MG63 (cell line): Measurements from ENCODE around the gene SNX14. TPM values are rescaled to one million over a fixed set of nuclear protein-coding genes. Genes with fewer than 3 reads are reported as not detected.

Experiments
- DNase-seq: peaks from one replicate; pipeline ENCODE4 v3.0.0-alpha.2; 2020
- H3K27me3 ChIP-seq: fragments of 250-450 bp; sonication (Bioruptor Pico); 2 replicates; pipeline ENCODE4 v1.5.1; 2020; ENCODE audit warnings: mild to moderate bottlenecking, moderate library complexity
- H3K36me3 ChIP-seq: fragments of 250-450 bp; sonication (Bioruptor Pico); 2 replicates; pipeline ENCODE4 v1.5.1; 2020; ENCODE audit warnings: mild to moderate bottlenecking, moderate library complexity
- H3K4me3 ChIP-seq: fragments of 250-450 bp; sonication (Bioruptor Pico); 2 replicates; pipeline ENCODE4 v1.5.1; 2020; ENCODE audit warnings: mild to moderate bottlenecking, moderate library complexity
- H3K9me3 ChIP-seq: fragments of 250-450 bp; sonication (Bioruptor Pico); 2 replicates; pipeline ENCODE4 v1.5.1; 2020; ENCODE audit warnings: mild to moderate bottlenecking, moderate library complexity
- total RNA-seq: library from RNA; depleted of rRNA; stranded (reverse); fragments of >200 nt; shearing (Covaris generic); gene quantifications from 2 replicates; pipeline ENCODE4 v1.2.3, GENCODE V29; 2014; ENCODE audit warnings: low replicate concordance

Gene SNX14
- total RNA-seq, 1 experiment from 2014 or later: 88.2 TPM

DNA sequence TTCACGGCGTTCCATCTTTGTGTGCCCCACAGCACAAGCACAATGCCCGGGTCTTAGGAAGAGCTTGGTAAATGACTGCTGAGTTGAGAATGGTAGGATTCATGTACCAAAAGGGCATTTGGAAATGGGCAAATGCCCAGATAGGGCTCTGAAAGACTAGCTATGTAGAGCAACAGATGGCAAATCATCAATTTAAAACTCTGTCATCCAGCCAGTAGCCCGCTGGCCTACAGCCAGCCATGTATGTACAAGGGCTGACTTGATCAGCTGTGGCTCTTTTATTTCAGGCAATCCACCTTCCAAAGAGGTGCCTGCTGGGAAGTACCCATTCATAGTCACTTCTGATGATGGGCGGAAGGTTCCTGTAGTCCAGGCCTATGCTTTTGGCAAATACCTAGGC, 108.7 kb downstream of the SNX14 start:
- H3K9me3 ChIP-seq: no peaks in the 10 kb centered on the region
- H3K4me3 ChIP-seq: no peak overlapping the region
- no peak for DNase-seq
- H3K27me3 ChIP-seq: no peaks in the 10 kb centered on the region
- H3K36me3 ChIP-seq: peaks cover 36% of the 10 kb centered on the region

DNA sequence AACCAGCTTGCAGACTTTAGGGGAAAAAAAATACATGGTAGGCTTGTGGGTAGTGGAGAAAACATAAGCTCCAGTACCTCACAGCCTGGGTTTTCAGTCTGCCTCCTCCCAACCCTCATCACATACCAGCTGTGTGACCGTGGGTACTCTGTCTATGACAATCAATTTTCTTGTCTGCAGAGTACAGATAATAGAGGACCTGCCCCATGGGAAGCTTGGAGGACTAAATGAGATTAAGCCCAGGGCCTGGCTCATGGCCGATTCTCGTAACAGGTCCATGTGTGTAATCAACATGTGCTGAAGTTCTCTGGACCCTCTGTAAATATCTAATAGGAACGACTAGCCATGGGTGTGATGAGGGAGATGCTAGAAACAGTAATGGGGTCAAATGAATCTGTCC, 109.8 kb downstream of the SNX14 start:
- DNase-seq: no peak
- Histone ChIP-seq H3K4me3 (no peak overlapping the region), H3K36me3 (peaks cover 30% of the 10 kb centered on the region), H3K27me3 (no peaks in the 10 kb centered on the region), H3K9me3 (no peaks in the 10 kb centered on the region)

DNA sequence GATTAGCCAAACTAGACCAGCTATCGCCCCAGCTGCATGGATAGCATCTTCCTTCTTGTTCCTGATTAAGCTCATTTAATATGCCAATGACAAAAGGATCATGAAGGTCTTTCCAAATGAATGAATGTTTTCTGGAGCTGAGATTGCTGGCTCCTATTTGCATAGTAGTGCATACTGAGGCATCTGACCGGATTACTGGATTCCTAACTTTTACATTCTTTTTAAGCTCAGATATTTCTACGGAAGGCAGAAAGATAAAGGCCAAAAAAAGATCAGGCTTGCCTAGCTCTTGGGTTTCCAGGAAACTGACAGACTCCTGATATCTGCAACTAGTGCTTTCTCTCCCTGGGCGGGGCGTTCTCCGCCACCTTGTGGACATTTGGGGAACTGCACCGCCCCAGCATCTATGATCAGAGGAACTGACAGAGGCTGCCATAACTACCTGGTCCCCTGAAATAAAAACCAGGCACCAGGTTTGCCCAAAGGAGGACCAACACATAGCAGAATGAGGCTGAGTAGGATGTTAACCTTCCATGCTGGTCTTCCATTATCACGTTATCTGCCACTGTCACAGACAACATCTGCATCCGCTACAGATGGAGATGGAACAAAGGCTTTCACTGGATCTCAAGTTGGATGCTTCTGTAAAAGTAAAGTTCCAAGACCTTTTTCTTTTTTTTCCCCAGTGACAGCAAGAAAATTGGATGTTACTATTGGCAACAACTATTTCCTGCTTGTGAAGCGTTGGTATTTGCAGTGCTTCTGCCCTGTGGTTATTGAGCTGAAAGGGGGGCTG, 110.6 kb downstream of the SNX14 start:
- H3K9me3 ChIP-seq: no peaks in the 10 kb centered on the region
- H3K4me3 ChIP-seq: no peak overlapping the region
- peak; percentile 66 for DNase-seq
- peaks cover 30% of the 10 kb centered on the region for H3K36me3 ChIP-seq
- H3K27me3 ChIP-seq: no peaks in the 10 kb centered on the region

DNA sequence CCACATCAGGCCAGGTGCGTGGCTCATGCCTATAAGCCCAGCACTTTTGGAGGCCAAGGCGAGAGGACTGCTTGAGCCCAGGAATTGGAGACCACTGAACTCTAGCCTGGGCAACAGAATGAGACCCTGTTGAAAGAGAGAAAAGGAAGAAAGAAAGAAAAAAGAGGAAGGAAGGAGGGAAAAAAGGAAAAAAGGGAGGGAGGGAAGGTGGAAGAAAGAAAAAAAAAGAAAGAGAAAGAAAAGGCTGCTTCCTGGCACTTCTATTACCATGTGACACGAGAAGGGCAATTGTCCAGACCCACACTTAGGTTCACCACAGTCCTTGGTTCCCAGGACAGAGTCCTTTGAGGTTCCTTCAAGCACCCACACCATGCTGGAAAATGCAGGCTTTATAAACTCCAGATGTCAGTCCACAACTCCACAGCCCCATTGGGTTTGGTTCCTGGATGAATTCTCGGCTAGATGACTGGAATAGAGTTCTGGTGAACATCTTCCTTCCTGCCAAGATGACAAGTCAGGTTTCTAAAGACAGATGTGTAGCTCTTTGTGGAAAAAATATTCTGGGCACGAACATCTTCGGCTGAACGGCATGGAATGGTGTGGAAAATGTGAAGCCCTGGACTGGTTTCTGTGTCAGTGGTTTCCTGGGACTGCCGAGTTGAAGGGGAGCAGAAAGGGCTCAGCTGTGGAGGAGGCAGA, 111.3 kb downstream of the SNX14 start:
- H3K36me3 ChIP-seq: peaks cover 29% of the 10 kb centered on the region
- no peak overlapping the region for H3K4me3 ChIP-seq
- no peaks in the 10 kb centered on the region for H3K9me3 ChIP-seq
- H3K27me3 ChIP-seq: no peaks in the 10 kb centered on the region
- no peak for DNase-seq

DNA sequence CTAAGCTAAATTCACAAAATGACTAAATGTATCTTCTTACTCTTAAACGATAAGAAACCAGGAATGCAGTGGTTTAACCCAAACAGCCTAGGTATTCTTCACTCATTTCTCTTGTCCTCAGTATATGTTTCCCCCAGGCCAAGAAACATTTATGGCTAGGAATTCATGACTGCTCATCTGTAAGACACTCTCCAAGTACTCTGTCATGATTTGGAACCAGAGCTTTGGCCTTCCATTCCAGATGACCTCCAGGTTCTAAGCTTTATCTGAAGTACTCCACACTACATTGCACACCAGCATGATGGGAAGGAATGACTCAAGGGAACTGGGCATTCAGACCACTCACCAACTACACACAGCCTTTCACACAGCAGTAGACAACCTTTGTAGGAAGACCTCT, 114.5 kb downstream of the SNX14 start:
- Histone ChIP-seq H3K36me3 (peaks cover 22% of the 10 kb centered on the region), H3K4me3 (no peak overlapping the region), H3K27me3 (no peaks in the 10 kb centered on the region), H3K9me3 (no peaks in the 10 kb centered on the region)
- no peak for DNase-seq

DNA sequence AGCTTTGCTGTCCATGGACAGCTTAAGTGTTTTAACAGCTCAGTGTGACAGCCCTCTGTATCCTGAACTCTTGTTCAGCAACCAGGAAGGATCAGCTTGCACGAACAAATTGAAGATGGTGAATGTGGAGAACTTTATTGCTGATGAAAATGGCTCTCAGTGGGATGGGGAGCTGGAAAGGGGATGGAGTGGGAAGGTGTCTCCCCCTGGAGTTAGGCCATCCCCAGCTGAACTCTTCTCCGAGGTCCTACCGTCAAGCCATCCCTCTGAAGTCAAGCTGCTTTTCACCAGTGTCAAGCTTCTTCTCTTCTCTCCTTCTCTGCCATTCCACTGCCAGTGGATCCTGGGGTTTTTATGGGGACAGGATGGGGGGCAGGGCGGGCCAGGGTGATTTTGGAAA, 117.1 kb downstream of the SNX14 start:
- H3K27me3 ChIP-seq: no peaks in the 10 kb centered on the region
- no peak for DNase-seq
- peaks cover 22% of the 10 kb centered on the region for H3K36me3 ChIP-seq
- no peaks in the 10 kb centered on the region for H3K9me3 ChIP-seq
- no peak overlapping the region for H3K4me3 ChIP-seq

- DNase-seq: no peak
- H3K9me3 ChIP-seq: no peaks in the 10 kb centered on the region
- H3K36me3 ChIP-seq: peaks cover 25% of the 10 kb centered on the region
- no peak overlapping the region for H3K4me3 ChIP-seq
- H3K27me3 ChIP-seq: no peaks in the 10 kb centered on the region
These were observed 119.9 kb downstream of the SNX14 start for GRCh38 chr6:85473748-85474147.

GRCh38 chr6:85472744-85473143, 120.9 kb downstream of the SNX14 start:
- Histone ChIP-seq H3K9me3 (no peaks in the 10 kb centered on the region), H3K4me3 (no peak overlapping the region), H3K27me3 (no peaks in the 10 kb centered on the region), H3K36me3 (peaks cover 27% of the 10 kb centered on the region)
- DNase-seq: no peak

DNA sequence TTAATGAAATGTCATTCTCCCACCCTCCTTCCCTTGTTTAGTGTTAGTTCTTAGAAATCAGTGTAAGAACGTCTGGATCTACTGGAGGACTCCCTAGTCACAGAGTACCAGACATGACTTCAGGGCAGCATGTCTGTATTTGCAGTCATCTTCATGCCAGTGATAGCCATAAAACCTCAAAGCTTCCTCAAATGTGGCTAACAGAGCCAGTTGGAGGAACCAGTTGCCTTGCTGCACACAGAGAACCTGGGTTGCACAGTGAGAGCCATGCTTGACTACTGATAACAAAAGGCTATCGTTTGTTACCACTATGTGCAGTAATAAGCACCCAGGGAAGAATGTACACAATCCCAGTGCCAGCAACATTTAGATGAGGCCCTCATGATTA, 123.6 kb downstream of the SNX14 start:
- peaks cover 28% of the 10 kb centered on the region for H3K36me3 ChIP-seq

GRCh38 chr6:85469276-85470022, 124.2 kb downstream of the SNX14 start:
- no peaks in the 10 kb centered on the region for H3K9me3 ChIP-seq
- H3K27me3 ChIP-seq: no peaks in the 10 kb centered on the region
- H3K4me3 ChIP-seq: no peak overlapping the region
- no peak for DNase-seq
- peaks cover 25% of the 10 kb centered on the region for H3K36me3 ChIP-seq

More for the DNA sequence above, 123.6 kb downstream of the SNX14 start:
- Histone ChIP-seq H3K27me3 (no peaks in the 10 kb centered on the region), H3K9me3 (no peaks in the 10 kb centered on the region), H3K4me3 (no peak overlapping the region)
- no peak for DNase-seq

DNA sequence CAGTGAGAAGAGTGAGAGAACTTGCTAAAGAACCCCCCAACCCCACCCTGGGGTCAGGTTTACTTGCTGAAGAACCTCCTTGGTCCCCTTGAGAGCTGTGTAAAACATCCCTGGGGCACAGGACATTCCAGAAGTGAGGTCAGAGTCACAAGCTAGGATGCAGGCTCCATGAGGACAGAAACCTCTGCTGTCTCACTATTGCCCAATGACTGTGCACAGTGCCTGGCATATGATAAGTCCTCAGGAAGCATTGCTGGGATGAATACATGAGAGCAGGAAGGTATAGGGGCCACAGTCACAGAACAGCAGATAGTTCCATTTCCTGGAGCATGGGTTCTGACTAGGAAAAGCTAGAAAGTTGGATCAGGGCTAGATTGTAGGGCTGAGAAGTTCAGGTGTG, 125.3 kb downstream of the SNX14 start:
- no peaks in the 10 kb centered on the region for H3K9me3 ChIP-seq
- H3K36me3 ChIP-seq: peaks cover 17% of the 10 kb centered on the region
- no peak overlapping the region for H3K4me3 ChIP-seq
- no peak for DNase-seq
- no peaks in the 10 kb centered on the region for H3K27me3 ChIP-seq

GRCh38 chr6:85465762-85466161, 127.9 kb downstream of the SNX14 start:
- Histone ChIP-seq H3K4me3 (no peak overlapping the region), H3K36me3 (peaks cover 15% of the 10 kb centered on the region), H3K9me3 (no peaks in the 10 kb centered on the region), H3K27me3 (no peaks in the 10 kb centered on the region)
- DNase-seq: no peak

GRCh38 chr6:85464722-85465150, 128.9 kb downstream of the SNX14 start:
- DNase-seq: peak; percentile 92
- H3K9me3 ChIP-seq: no peaks in the 10 kb centered on the region
- no peak overlapping the region for H3K4me3 ChIP-seq
- no peaks in the 10 kb centered on the region for H3K27me3 ChIP-seq
- H3K36me3 ChIP-seq: peaks cover 14% of the 10 kb centered on the region

DNA sequence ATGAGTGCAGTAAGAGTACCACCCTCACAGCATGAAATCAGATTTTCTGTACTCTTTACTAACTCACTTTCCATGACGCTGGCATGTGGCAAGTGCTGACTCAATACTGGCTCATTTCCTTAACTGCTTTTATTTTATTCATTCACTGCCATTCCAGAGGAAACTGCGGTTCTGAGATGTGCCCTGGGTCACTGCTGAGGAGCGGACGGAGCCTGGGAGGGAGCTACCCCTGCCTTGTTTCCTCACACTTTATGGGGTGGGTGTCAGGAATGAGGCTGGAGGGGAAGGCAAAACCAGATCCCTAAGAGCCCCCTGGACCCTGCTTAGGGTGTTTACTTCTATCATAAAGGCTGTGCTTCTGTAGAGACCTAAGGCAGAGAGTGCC, 129.4 kb downstream of the SNX14 start:
- Histone ChIP-seq H3K4me3 (no peak overlapping the region), H3K36me3 (peaks cover 10% of the 10 kb centered on the region)

GRCh38 chr6:85463621-85464259, 129.9 kb downstream of the SNX14 start:
- Histone ChIP-seq H3K9me3 (no peaks in the 10 kb centered on the region), H3K36me3 (peaks cover 5% of the 10 kb centered on the region; the same call in 1 of the 2 replicates), H3K4me3 (no peak overlapping the region), H3K27me3 (no peaks in the 10 kb centered on the region)
- DNase-seq: no peak

More for the DNA sequence above, 129.4 kb downstream of the SNX14 start:
- peak; percentile 90 for DNase-seq
- no peaks in the 10 kb centered on the region for H3K9me3 ChIP-seq
- H3K27me3 ChIP-seq: no peaks in the 10 kb centered on the region

- H3K36me3 ChIP-seq: peaks cover 3% of the 10 kb centered on the region; the same call in 1 of the 2 replicates
- H3K27me3 ChIP-seq: no peaks in the 10 kb centered on the region
- no peak for DNase-seq
- H3K4me3 ChIP-seq: no peak overlapping the region
- H3K9me3 ChIP-seq: no peaks in the 10 kb centered on the region
These were observed 131.0 kb downstream of the SNX14 start for GRCh38 chr6:85462673-85463072.

- Histone ChIP-seq H3K27me3 (no peaks in the 10 kb centered on the region), H3K4me3 (no peak overlapping the region), H3K9me3 (no peaks in the 10 kb centered on the region), H3K36me3 (no peaks in the 10 kb centered on the region)
- DNase-seq: no peak
These were observed 131.9 kb downstream of the SNX14 start for GRCh38 chr6:85461798-85462170.
